SU-DHL-6 (cell line): ENCODE results near the gene GMDS.

ENCODE experiments used
- H2AFZ ChIP-seq: fragments of 200-600 bp; sonication (generic); 2 replicates; pipeline ENCODE4 v1.6.1; 2014; ENCODE audit warnings: low read depth, mild to moderate bottlenecking, moderate library complexity, mixed read lengths, antibody characterized with exemption, low read length; ENCODE audit not compliant: severe bottlenecking
- H3F3A ChIP-seq: fragments of 200-600 bp; shearing (Covaris generic); 2 replicates; pipeline ENCODE4 v1.6.0; 2016; ENCODE audit warnings: antibody characterized with exemption, mild to moderate bottlenecking; ENCODE audit not compliant: insufficient read depth
- H3K27ac ChIP-seq: fragments of 200-600 bp; sonication (generic); 2 replicates; pipeline ENCODE4 v1.5.1; 2016; ENCODE audit warnings: low read depth, mild to moderate bottlenecking, low read length, moderate library complexity, mixed read lengths
- H3K27me3 ChIP-seq: fragments of 200-600 bp; sonication (generic), shearing (Covaris generic); 2 replicates; pipeline ENCODE4 v1.6.0; 2014; ENCODE audit warnings: mild to moderate bottlenecking, low read length
- H3K36me3 ChIP-seq: fragments of 200-600 bp; sonication (generic); 2 replicates; pipeline ENCODE4 v1.6.1; 2014; ENCODE audit warnings: mild to moderate bottlenecking, low read length, mixed read lengths
- H3K4me2 ChIP-seq: fragments of 300-600, 200-600 bp; shearing (Covaris generic), sonication (generic); 2 replicates; pipeline ENCODE4 v1.6.0; 2014; ENCODE audit warnings: low read length, low read depth, mild to moderate bottlenecking; ENCODE audit not compliant: poor library complexity, severe bottlenecking
- H3K4me3 ChIP-seq: fragments of 200-600 bp; sonication (generic); 2 replicates; pipeline ENCODE4 v1.5.1; 2014; ENCODE audit warnings: antibody characterized with exemption, low read length, mild to moderate bottlenecking, mixed read lengths; ENCODE audit not compliant: insufficient read depth, poor library complexity, severe bottlenecking
- H3K79me2 ChIP-seq: fragments of 200-600 bp; sonication (generic); 2 replicates; pipeline ENCODE4 v1.6.1; 2014; ENCODE audit warnings: mild to moderate bottlenecking, low read length, moderate library complexity; ENCODE audit not compliant: insufficient read depth
- H3K9ac ChIP-seq: fragments of 200-600 bp; sonication (generic); 2 replicates; pipeline ENCODE4 v1.7.0; 2014; ENCODE audit warnings: mild to moderate bottlenecking, low read length
- H3K9me2 ChIP-seq: fragments of 200-600 bp; sonication (generic); replicated peaks from 2 replicates; pipeline ENCODE4 v1.6.1; 2014; ENCODE audit warnings: low read length; ENCODE audit not compliant: insufficient read depth
- H3K9me3 ChIP-seq: fragments of 200-600 bp; sonication (generic); 2 replicates; pipeline ENCODE4 v1.6.1; 2014; ENCODE audit warnings: low read length, mixed read lengths; ENCODE audit not compliant: insufficient read depth
- H4K20me1 ChIP-seq: fragments of 200-600 bp; sonication (generic); 2 replicates; pipeline ENCODE4 v1.6.1; 2014; ENCODE audit warnings: low read depth, mild to moderate bottlenecking, antibody characterized with exemption, low read length, moderate library complexity, mixed read lengths
- CTCF ChIP-seq: fragments of 200-600 bp; sonication (generic); IDR thresholded peaks from one replicate; pipeline ENCODE4 v1.5.1; 2017; ENCODE audit warnings: antibody characterized with exemption, mild to moderate bottlenecking, low read length, moderate library complexity; ENCODE audit not compliant: insufficient read depth, poor library complexity, severe bottlenecking
- EZH2phosphoT487 ChIP-seq: fragments of 200-600 bp; sonication (generic), shearing (Covaris generic); conservative IDR thresholded peaks from 2 replicates; pipeline ENCODE4 v1.6.1; 2018; ENCODE audit warnings: mild to moderate bottlenecking, antibody characterized with exemption, low read length, moderate library complexity, mixed read lengths

Gene GMDS

GRCh38 chr6:2030682-2031244 lies 214.6 kb downstream of the GMDS start:
- Histone ChIP-seq H3K9me3 (no peaks in the 10 kb centered on the region), H4K20me1 (no peaks in the 10 kb centered on the region; the same call in 1 of the 2 replicates), H3K36me3 (no peaks in the 10 kb centered on the region), H3K27me3 (no peaks in the 10 kb centered on the region), H3K4me2 (no peak overlapping the region), H3K9me2 (no peaks in the 10 kb centered on the region), H3F3A (no peaks in the 10 kb centered on the region; the same call in 1 of the 2 replicates), H3K79me2 (no peaks in the 10 kb centered on the region), H3K4me3 (no peak overlapping the region), H3K9ac (no peak overlapping the region), H2AFZ (no peak overlapping the region), H3K27ac (no peak overlapping the region)
- TF ChIP-seq EZH2phosphoT487 = no peak
- no peak for TF ChIP-seq CTCF

GRCh38 chr6:2029952-2030351 lies 215.5 kb downstream of the GMDS start:
- Histone ChIP-seq H3K79me2 (no peaks in the 10 kb centered on the region), H4K20me1 (no peaks in the 10 kb centered on the region; the same call in 1 of the 2 replicates), H3K9me3 (no peaks in the 10 kb centered on the region), H2AFZ (no peak overlapping the region), H3K27ac (no peak overlapping the region), H3F3A (no peaks in the 10 kb centered on the region; the same call in 1 of the 2 replicates), H3K4me3 (no peak overlapping the region), H3K4me2 (no peak overlapping the region), H3K36me3 (no peaks in the 10 kb centered on the region), H3K9me2 (no peaks in the 10 kb centered on the region), H3K9ac (no peak overlapping the region), H3K27me3 (no peaks in the 10 kb centered on the region)
- TF ChIP-seq CTCF (no peak), EZH2phosphoT487 (no peak)

- Histone ChIP-seq H3K27me3 (no peaks in the 10 kb centered on the region), H2AFZ (no peak overlapping the region), H3K4me2 (no peak overlapping the region)
Measured at GRCh38 chr6:2029130-2029794, 216.1 kb downstream of the GMDS start.

More at GRCh38 chr6:2029130-2029794, 216.1 kb downstream of the GMDS start:
- no peaks in the 10 kb centered on the region for H3K9me2 ChIP-seq
- H3K9me3 ChIP-seq = no peaks in the 10 kb centered on the region
- H3K4me3 ChIP-seq = no peak overlapping the region
- TF ChIP-seq CTCF (no peak), EZH2phosphoT487 (no peak)
- H3F3A ChIP-seq = no peaks in the 10 kb centered on the region; the same call in 1 of the 2 replicates
- H3K27ac ChIP-seq = no peak overlapping the region
- H3K9ac ChIP-seq = no peak overlapping the region
- no peaks in the 10 kb centered on the region for H3K79me2 ChIP-seq
- H4K20me1 ChIP-seq = no peaks in the 10 kb centered on the region; the same call in 1 of the 2 replicates
- H3K36me3 ChIP-seq = no peaks in the 10 kb centered on the region
